ENCODE data around the gene OXT.

DNA sequence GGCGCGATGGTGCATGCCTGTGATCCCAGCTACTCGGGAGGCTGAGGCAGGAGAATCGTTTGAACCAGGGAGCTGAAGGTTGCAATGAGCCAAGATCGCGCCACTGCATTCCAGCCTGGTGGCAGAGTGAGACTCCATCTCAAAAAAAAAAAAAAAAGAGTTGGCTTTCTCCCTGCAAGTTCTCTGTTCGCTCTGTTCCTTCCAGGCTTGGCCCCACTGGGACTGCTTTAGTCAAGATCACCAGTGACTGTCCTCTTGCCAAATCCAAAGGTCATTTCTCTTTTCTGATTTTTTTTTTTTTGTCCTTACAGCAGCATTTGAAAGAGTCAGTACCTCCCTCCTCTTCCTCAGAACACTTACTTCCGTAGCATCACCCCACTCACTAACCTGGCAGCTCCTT lies 38.8 kb upstream of the OXT start:
- TF ChIP-seq ZNF160 (CRISPR knock-in tag; IDR thresholded peaks at IDR 0.05): no peak
- TF ChIP-seq EHMT2 (IDR thresholded peaks at IDR 0.05; ENCODE audit: borderline replicate concordance, low read depth, low read length): no peak
- TF ChIP-seq NR2F1 (CRISPR knock-in tag; IDR thresholded peaks at IDR 0.05): no peak
- no peak for TF ChIP-seq ERF (CRISPR knock-in tag; IDR thresholded peaks at IDR 0.05)
- TF ChIP-seq MIER2 (CRISPR knock-in tag; IDR thresholded peaks at IDR 0.05): no peak
- no peak for TF ChIP-seq ZNF446 (CRISPR knock-in tag; IDR thresholded peaks at IDR 0.05)
- no peak for TF ChIP-seq CTCF (CRISPR knock-in tag; IDR thresholded peaks at IDR 0.05)
- TF ChIP-seq MYC (CRISPR knock-in tag; IDR thresholded peaks at IDR 0.05; ENCODE audit: borderline replicate concordance): no peak
- no peak for TF ChIP-seq GTF2F1 (IDR thresholded peaks at IDR 0.05; ENCODE audit: low read length)
- TF ChIP-seq KDM5A (IDR thresholded peaks at IDR 0.05; ENCODE audit: borderline replicate concordance, low read length): no peak
